ENCODE measurements around the gene COPS9.

Gene COPS9

DNA sequence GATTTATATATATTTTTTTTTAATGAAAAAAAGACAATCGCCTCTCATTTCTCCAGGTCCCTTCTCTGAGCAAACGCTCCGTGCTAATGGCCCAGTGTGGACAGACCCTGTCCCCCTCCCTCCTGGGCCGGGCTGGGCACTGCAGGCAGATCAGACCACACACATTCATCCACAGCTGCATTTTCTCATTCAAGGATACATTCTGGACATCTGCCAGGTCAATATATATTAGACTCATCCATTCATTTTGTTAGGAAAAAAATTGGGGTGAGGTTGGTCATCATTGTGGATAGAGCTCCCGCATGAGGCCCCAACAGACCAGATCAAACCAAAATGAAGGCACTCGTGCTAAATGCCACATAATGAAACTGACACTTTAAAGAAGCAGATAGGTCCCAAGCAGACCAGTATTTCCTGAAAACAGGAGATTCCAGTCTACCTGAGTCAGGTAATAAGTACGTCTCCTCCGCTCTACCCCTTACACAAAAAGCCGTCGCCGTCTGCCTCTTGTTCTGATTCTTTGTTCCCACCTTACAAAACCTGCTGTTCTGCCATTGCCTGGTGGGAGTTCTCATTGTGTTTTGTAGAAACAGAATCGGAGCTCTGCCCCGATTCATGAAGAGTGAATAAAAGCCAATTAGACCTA, 19.8 kb upstream of the COPS9 start:
- H3K36me3 ChIP-seq (ENCODE audit: insufficient read depth, low read depth, low read length): no peaks in the 10 kb centered on the region
- no peak overlapping the region for H3K4me3 ChIP-seq (ENCODE audit: low read length)
- no peaks in the 10 kb centered on the region for H3K4me1 ChIP-seq (ENCODE audit: insufficient read depth, low read length)
- no peak overlapping the region for H3K9ac ChIP-seq (ENCODE audit: low read depth, low read length)
- H3K27ac ChIP-seq (ENCODE audit: low read length): no peak overlapping the region
- peaks cover 4% of the 10 kb centered on the region; the same call in 1 of the 2 replicates for H3K27me3 ChIP-seq (ENCODE audit: insufficient read depth, low read length)
- no peaks in the 10 kb centered on the region for H3K9me3 ChIP-seq (ENCODE audit: insufficient read depth, low read depth, low read length)

GRCh38 chr2:240155048-240155744, 19.1 kb upstream of the COPS9 start:
- Histone ChIP-seq H3K27me3 (ENCODE audit: insufficient read depth, low read length) (peaks cover 4% of the 10 kb centered on the region; the same call in 1 of the 2 replicates), H3K9me3 (ENCODE audit: insufficient read depth, low read depth, low read length) (no peaks in the 10 kb centered on the region), H3K36me3 (ENCODE audit: insufficient read depth, low read depth, low read length) (no peaks in the 10 kb centered on the region), H3K4me1 (ENCODE audit: insufficient read depth, low read length) (no peaks in the 10 kb centered on the region), H3K9ac (ENCODE audit: low read depth, low read length) (no peak overlapping the region), H3K27ac (ENCODE audit: low read length) (no peak overlapping the region), H3K4me3 (ENCODE audit: low read length) (no peak overlapping the region)

DNA sequence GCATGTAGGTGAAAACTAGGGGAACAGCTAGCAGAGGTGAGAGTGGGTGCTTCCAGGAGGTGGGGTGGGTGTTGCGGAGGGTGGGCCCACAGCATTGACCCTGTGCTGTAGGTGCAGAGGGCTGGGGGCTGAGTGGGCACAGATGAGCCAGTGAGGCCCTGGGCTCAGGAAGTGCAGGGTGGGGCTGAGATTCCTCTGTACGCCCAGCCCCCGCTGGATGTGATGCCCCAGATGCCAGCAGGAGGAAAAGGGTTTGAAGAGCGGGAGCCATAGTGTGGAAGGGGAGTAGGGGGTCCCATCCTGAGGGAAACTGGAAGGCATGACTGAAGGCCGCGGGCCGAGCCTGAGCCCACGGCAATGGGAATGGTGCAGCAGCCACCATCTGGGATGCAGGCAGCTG, 18.5 kb upstream of the COPS9 start:
- no peaks in the 10 kb centered on the region for H3K4me1 ChIP-seq (ENCODE audit: insufficient read depth, low read length)
- H3K27me3 ChIP-seq (ENCODE audit: insufficient read depth, low read length): peaks cover 4% of the 10 kb centered on the region; the same call in 1 of the 2 replicates
- no peaks in the 10 kb centered on the region for H3K9me3 ChIP-seq (ENCODE audit: insufficient read depth, low read depth, low read length)
- H3K36me3 ChIP-seq (ENCODE audit: insufficient read depth, low read depth, low read length): no peaks in the 10 kb centered on the region
- no peak overlapping the region for H3K4me3 ChIP-seq (ENCODE audit: low read length)
- H3K9ac ChIP-seq (ENCODE audit: low read depth, low read length): no peak overlapping the region
- no peak overlapping the region for H3K27ac ChIP-seq (ENCODE audit: low read length)

GRCh38 chr2:240153418-240153817, 17.3 kb upstream of the COPS9 start:
- Histone ChIP-seq H3K36me3 (ENCODE audit: insufficient read depth, low read depth, low read length) (no peaks in the 10 kb centered on the region), H3K4me1 (ENCODE audit: insufficient read depth, low read length) (no peaks in the 10 kb centered on the region), H3K9me3 (ENCODE audit: insufficient read depth, low read depth, low read length) (no peaks in the 10 kb centered on the region), H3K9ac (ENCODE audit: low read depth, low read length) (no peak overlapping the region), H3K27me3 (ENCODE audit: insufficient read depth, low read length) (peaks cover 4% of the 10 kb centered on the region; the same call in 1 of the 2 replicates), H3K27ac (ENCODE audit: low read length) (no peak overlapping the region), H3K4me3 (ENCODE audit: low read length) (no peak overlapping the region)

- H3K27ac ChIP-seq (ENCODE audit: low read length): no peak overlapping the region
- H3K9ac ChIP-seq (ENCODE audit: low read depth, low read length): no peak overlapping the region
- H3K9me3 ChIP-seq (ENCODE audit: insufficient read depth, low read depth, low read length): no peaks in the 10 kb centered on the region; the same call in 1 of the 2 replicates
- H3K4me3 ChIP-seq (ENCODE audit: low read length): no peak overlapping the region
- no peaks in the 10 kb centered on the region for H3K4me1 ChIP-seq (ENCODE audit: insufficient read depth, low read length)
- peaks cover 4% of the 10 kb centered on the region; the same call in 1 of the 2 replicates for H3K27me3 ChIP-seq (ENCODE audit: insufficient read depth, low read length)
- no peaks in the 10 kb centered on the region for H3K36me3 ChIP-seq (ENCODE audit: insufficient read depth, low read depth, low read length)
Observed at GRCh38 chr2:240151477-240152031, 15.4 kb upstream of the COPS9 start.

GRCh38 chr2:240149943-240150784, 14.1 kb upstream of the COPS9 start:
- Histone ChIP-seq H3K9me3 (ENCODE audit: insufficient read depth, low read depth, low read length) (no peaks in the 10 kb centered on the region; the same call in 1 of the 2 replicates), H3K4me3 (ENCODE audit: low read length) (no peak overlapping the region), H3K27ac (ENCODE audit: low read length) (no peak overlapping the region), H3K27me3 (ENCODE audit: insufficient read depth, low read length) (peaks cover 4% of the 10 kb centered on the region; the same call in 1 of the 2 replicates), H3K36me3 (ENCODE audit: insufficient read depth, low read depth, low read length) (no peaks in the 10 kb centered on the region), H3K4me1 (ENCODE audit: insufficient read depth, low read length) (no peaks in the 10 kb centered on the region), H3K9ac (ENCODE audit: low read depth, low read length) (no peak overlapping the region)

DNA sequence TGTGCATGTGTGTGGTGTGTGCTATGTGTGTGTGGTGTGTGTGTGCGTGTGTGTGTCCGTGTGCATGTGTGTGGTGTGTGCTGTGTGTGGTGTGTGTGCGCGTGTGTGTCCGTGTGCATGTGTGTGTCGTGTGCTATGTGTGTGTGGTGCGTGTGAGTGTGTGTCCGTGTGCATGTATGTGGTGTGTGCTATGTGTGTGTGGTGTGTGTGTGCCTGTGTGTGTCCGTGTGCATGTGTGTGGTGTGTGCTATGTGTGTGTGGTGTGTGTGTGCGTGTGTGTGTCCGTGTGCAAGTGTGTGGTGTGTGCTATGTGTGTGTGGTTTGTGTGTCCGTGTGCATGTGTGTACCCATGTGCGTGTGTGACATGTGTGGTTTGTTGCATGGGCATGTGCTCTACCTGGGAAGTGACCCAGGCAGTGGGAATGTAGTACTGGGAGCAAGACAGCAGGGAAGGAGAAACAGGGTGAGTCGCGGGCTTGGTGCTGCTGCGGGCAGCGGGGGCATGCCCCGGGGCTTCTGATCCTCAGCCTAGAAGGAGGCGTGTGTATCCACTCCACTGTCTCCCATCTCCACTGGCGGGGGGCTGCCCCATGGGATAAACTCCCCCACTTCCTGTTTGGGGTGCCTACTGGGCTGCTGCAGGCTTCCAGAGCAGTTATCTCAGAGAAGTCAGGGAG, 11.9 kb upstream of the COPS9 start:
- Histone ChIP-seq H3K27ac (ENCODE audit: low read length) (no peak overlapping the region), H3K9me3 (ENCODE audit: insufficient read depth, low read depth, low read length) (no peaks in the 10 kb centered on the region; the same call in 1 of the 2 replicates), H3K9ac (ENCODE audit: low read depth, low read length) (no peak overlapping the region), H3K4me3 (ENCODE audit: low read length) (no peak overlapping the region), H3K4me1 (ENCODE audit: insufficient read depth, low read length) (no peaks in the 10 kb centered on the region), H3K36me3 (ENCODE audit: insufficient read depth, low read depth, low read length) (no peaks in the 10 kb centered on the region), H3K27me3 (ENCODE audit: insufficient read depth, low read length) (no peaks in the 10 kb centered on the region)

DNA sequence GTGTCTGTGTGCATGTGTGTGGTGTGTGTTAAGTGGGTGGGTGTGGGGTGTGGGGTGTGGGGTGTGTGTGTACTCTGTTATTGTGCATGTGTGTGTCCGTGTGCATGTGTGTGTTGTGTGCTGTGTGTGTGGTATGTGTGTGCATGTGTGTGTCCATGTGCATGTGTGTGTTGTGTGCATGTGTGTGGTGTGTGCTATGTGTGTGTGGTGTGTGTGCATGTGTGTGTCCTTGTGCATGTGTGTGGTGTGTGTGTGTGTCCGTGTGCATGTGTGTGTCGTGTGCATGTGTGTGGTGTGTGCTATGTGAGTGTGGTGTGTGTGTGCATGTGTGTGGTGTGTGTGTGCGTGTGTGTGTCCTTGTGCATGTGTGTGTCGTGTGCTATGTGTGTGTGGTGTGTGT, 11.3 kb upstream of the COPS9 start:
- Histone ChIP-seq H3K36me3 (ENCODE audit: insufficient read depth, low read depth, low read length) (no peaks in the 10 kb centered on the region), H3K9me3 (ENCODE audit: insufficient read depth, low read depth, low read length) (no peaks in the 10 kb centered on the region; the same call in 1 of the 2 replicates), H3K27me3 (ENCODE audit: insufficient read depth, low read length) (no peaks in the 10 kb centered on the region), H3K4me1 (ENCODE audit: insufficient read depth, low read length) (no peaks in the 10 kb centered on the region), H3K4me3 (ENCODE audit: low read length) (no peak overlapping the region), H3K27ac (ENCODE audit: low read length) (no peak overlapping the region), H3K9ac (ENCODE audit: low read depth, low read length) (no peak overlapping the region)

DNA sequence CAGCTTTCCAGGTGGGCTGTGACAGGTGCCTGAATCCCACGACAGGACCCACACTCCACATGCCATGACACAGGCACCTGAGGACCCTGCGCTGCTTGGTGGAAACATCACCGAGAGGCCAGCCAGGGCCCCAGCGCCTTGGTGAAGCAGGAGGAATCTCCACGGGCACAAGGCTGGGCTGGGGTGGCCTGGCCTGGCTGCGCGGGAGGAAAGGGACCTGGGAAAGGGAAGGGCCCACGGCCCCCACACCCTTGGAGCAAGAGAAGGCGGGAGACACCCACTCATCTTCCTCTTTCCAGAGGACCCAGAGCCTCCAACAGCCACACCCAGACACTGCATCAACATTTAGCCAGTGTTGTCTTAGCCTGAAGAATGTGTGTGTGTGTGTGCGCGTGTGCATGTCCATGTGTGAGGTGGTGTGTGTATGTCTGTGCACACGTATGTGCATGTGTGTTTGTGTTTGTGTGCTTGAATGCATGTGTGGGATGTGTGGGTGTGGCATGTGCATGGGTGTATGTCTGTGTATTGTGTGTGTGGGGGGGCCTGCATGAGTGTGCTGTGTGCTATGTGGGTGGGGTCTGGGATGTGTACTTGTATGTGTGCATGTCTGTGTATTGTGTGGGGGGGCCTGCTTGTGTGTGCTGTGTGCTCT, 10.6 kb upstream of the COPS9 start:
- no peaks in the 10 kb centered on the region for H3K27me3 ChIP-seq (ENCODE audit: insufficient read depth, low read length)

DNA sequence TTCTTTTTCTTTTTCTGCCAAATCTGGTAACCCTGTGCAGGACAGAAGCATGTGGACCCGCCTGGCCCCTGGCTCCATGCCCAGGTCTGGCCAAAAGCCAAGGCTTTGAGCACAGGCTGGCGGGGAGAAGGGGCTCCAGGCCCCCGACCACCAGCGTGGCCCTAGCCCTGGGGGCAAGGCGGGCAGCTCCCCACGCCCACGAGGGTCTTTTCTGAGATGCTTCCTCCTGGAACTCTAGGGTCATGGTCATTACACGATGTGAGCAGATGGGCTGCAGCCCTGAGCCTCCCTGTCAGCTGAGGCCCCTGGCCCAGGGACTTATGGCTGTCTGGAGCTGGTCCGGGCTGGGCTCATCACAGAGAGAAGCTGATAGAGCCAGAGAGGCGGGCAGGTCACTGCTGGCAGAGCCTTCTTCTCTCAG, 10.0 kb upstream of the COPS9 start:
- Histone ChIP-seq H3K9ac (ENCODE audit: low read depth, low read length) (no peak overlapping the region), H3K4me1 (ENCODE audit: insufficient read depth, low read length) (no peaks in the 10 kb centered on the region), H3K9me3 (ENCODE audit: insufficient read depth, low read depth, low read length) (no peaks in the 10 kb centered on the region; the same call in 1 of the 2 replicates)

More for the DNA sequence above, 10.6 kb upstream of the COPS9 start:
- H3K4me1 ChIP-seq (ENCODE audit: insufficient read depth, low read length): no peaks in the 10 kb centered on the region
- H3K36me3 ChIP-seq (ENCODE audit: insufficient read depth, low read depth, low read length): no peaks in the 10 kb centered on the region
- no peak overlapping the region for H3K9ac ChIP-seq (ENCODE audit: low read depth, low read length)
- no peaks in the 10 kb centered on the region; the same call in 1 of the 2 replicates for H3K9me3 ChIP-seq (ENCODE audit: insufficient read depth, low read depth, low read length)
- no peak overlapping the region for H3K4me3 ChIP-seq (ENCODE audit: low read length)
- no peak overlapping the region for H3K27ac ChIP-seq (ENCODE audit: low read length)

More for the DNA sequence above, 10.0 kb upstream of the COPS9 start:
- H3K27me3 ChIP-seq (ENCODE audit: insufficient read depth, low read length): no peaks in the 10 kb centered on the region
- H3K4me3 ChIP-seq (ENCODE audit: low read length): no peak overlapping the region
- no peaks in the 10 kb centered on the region for H3K36me3 ChIP-seq (ENCODE audit: insufficient read depth, low read depth, low read length)
- no peak overlapping the region for H3K27ac ChIP-seq (ENCODE audit: low read length)

Measured in iPS-20b (cell line).